GM23248 (cell line): ENCODE results near the gene OR14J1.

Source experiments
- EZH2 ChIP-seq: fragments of 200-600 bp; sonication (generic); IDR thresholded peaks from 2 replicates; pipeline ENCODE4 v1.6.1; 2018; ENCODE audit warnings: antibody characterized with exemption, mild to moderate bottlenecking; ENCODE audit not compliant: insufficient read depth, poor library complexity, severe bottlenecking
- EZH2phosphoT487 ChIP-seq: fragments of 200-600 bp; sonication (generic); IDR thresholded peaks from 2 replicates; pipeline ENCODE4 v1.6.1; 2018; ENCODE audit warnings: antibody characterized with exemption, moderate library complexity, mild to moderate bottlenecking, low read depth; ENCODE audit not compliant: insufficient read depth

DNA sequence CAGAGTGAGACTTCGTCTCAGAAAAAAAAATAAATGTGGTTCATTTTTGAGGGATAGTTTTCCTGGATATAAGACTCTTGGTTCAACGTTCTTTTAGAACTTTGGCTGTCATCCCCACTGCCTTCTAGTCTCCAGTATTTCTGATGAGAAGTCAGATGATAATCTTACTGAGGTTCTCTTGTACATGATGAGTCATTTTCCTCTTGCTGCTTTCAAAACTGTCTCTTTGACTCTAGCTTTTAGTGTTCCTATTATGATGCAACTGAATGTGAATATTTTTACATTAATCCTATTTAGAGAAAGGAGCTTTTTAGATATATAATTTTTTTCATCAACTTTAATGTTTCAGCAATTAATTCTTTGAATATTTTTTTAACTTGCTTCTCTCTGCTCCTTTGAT, 46.0 kb upstream of the OR14J1 start:
- no peak for TF ChIP-seq EZH2
- TF ChIP-seq EZH2phosphoT487, result no peak
